ENCODE results near the gene RIGI.
A peak's percentile ranks its signal among the peaks of the same experiment; 100 is the strongest.
"Not testable (repeated sequence)": the region's sequence is repeated elsewhere in the genome, so short reads cannot be mapped to it uniquely, and the experiment has no call there.

Gene RIGI

GRCh38 chr9:32526041-32526706 is at the start of gene RIGI:
Gene RIGI, minus strand, starts transcription at chr9:32526196. Its CDS starts 30 bp downstream, at chr9:32526166.
- peak; percentile 90 for DNase-seq

GRCh38 chr9:32574858-32575257 is 48.9 kb upstream of the RIGI start:
- DNase-seq = no peak

DNA sequence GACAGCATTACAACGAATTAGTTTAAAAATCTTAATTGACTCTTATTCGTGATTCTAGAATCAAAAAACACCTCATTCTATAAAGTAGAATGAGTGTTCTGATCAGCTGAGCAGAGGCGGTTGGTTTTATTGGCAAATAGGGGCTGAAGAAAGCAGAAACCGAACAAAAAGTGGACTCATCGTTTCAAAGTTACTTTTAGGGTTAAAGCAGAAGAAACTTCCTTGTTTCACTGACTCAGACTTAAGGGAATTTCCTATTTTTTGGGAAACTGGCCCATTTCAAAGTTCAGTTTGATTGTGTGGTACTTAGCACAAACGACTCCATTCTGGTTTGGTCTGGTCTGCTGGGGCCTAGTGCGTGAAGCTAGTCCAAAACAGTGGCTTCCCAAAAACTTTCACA is 47.8 kb upstream of the RIGI start:
- DNase-seq = no peak

- peak; percentile 95 for DNase-seq
Measured at GRCh38 chr9:32572900-32573523, 47.0 kb upstream of the RIGI start, which contains the start of gene NDUFB6. Gene NDUFB6, minus strand, starts transcription at chr9:32573159. Its CDS starts 99 bp downstream, at chr9:32573060.

DNA sequence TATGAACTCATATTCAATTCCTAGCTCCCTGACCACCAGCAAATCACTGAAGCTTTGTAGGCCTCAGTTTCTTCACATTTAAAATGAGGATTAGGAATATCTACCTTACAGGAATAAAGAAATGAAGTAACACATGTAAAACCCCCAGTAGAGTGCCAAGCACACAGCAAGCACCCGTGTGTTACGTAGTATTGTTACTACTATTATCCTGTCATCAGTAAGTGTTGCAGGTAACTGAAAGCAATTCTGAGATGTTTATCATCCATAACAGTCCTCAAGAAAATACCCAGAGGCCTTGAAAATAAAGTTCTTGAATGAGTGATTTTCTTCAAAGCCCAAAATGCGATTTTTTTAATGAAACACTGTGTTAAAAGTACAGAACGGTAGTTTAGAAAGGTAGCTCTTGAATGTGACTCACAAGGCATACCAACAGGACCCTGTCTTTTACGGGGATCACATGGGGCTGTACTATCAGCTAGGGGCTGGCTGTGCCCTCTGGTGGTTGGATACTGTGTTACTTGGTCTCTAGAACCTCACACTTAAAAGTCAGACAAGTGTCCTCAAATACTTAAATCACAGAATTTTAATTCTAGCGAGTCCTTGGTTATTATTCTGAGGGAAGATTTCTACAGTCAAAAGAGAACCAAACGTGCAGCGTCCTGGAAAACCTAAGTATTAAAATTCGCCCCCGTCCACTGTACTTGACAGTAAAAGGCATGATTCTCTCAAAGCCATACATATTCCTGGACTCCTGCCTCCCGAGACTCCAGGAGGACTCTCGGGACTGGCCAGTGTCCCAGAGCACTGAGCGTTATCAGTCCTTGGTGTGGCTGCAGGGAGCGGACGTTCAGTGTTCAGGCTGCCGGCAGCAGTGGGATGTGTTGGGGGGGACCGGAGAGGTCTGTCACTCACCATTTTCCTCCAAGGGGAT is 46.2 kb upstream of the RIGI start:
- peak; percentile 87 for DNase-seq

DNA sequence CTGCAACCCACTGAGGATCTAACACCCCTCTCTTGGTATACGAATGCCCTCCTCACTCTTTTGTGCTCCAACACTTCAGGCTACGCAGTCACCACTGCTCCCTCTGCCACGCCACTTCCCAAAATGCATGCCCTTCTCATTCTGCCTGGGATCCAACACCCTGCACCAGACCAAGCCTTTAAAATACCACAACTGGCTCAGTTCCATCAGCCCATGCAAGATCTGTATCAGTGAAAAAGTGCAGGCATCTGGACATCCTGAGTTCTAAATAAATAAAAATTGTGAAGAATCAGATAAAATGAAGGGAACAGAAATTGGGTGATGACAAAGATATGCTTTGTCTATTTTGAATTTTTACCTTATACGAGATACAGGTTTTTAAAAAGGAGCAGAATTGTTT is 44.3 kb upstream of the RIGI start:
- DNase-seq = no peak

DNA sequence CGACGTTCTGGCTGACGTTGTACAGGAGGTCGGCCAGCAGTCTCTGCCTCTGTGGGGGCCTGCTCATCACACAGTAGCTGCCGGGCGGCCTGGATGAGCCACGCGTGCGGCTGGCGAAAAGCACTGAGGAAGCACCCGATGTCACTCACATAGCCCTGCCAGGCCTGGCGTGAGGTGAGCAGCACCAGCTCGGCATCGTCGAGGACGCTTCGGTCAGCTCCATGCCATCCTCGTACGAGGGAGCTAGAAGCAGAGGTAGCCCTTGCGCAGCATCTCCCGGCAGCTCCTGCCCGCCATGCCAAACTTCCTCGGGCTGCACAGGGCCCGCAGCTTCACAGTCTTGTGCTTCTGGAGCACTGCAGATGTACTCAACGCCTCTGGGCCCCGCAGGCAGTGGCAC is 40.8 kb upstream of the RIGI start:
- no peak for DNase-seq

- no peak for DNase-seq
Measured at GRCh38 chr9:32565967-32566366, 40.0 kb upstream of the RIGI start.

DNA sequence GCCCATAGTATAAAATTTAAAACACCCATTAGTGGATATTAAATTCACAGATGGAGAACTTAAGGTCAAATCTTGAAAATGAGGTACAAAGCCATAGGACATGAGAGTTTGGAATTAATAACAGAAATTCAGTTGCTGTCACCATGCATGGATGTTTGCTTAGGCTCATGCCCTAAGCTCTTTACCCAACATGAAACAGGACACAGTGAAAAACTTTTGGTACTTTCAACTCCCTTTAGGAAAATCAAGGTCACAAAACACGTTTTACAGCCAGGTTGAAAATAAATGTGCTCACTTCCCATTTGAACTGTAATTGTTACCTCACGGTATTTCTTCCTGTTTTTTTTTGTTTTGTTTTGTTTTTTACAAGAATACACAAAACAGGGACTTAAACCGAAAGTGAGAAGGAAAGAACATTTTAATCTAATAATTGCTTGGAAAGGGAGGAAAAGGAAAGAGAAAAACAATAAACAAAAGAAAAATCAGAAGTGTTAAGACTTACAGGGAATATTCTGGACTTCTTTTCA is 32.5 kb upstream of the RIGI start:
- DNase-seq = no peak

- no peak for DNase-seq
Measured at GRCh38 chr9:32554591-32554990, 28.6 kb upstream of the RIGI start.

GRCh38 chr9:32554107-32554506 is 28.1 kb upstream of the RIGI start:
- DNase-seq = no peak

- DNase-seq = peak; percentile 92
Measured at GRCh38 chr9:32552172-32552872, 26.3 kb upstream of the RIGI start, which contains the start of the genes SMIM27 and TOPORS. Gene SMIM27, plus strand, starts transcription at chr9:32552327. Its CDS starts 108 bp downstream, at chr9:32552435. Gene TOPORS, minus strand, starts transcription at chr9:32552586. Its CDS starts 150 bp downstream, at chr9:32552436.

- peak; percentile 56 for DNase-seq
Measured at GRCh38 chr9:32551276-32552051, 25.5 kb upstream of the RIGI start.

- peak; percentile 97 for DNase-seq
Measured at GRCh38 chr9:32550562-32551275, 24.7 kb upstream of the RIGI start.

DNA sequence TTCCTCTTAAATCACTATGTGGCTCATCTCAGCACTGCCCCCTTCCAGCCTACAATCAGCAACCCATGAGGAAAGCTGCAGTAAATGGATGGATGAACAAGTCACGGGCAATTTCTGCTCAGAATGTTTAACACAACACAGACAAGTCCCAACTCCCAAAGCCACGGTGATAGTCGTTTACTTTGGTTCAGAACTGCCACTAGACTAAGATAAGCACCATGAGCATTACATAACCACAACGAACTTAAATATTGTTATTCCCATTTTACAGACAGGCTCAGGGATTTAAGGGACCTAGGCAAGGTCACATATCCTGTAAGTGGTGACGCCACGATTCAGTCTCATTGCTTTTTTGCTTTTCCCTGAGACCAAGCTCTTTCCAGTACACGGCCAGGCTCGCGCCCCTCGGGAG is 24.2 kb upstream of the RIGI start:
- peak; percentile 18 for DNase-seq

- not testable (repeated sequence) for DNase-seq
Measured at GRCh38 chr9:32548213-32548612, 22.2 kb upstream of the RIGI start.

GRCh38 chr9:32545884-32546283 is 19.9 kb upstream of the RIGI start:
- no peak for DNase-seq

GRCh38 chr9:32543047-32543446 is 17.1 kb upstream of the RIGI start:
- DNase-seq = no peak

- DNase-seq = no peak
Measured at GRCh38 chr9:32533816-32534215, 7.8 kb upstream of the RIGI start.

DNA sequence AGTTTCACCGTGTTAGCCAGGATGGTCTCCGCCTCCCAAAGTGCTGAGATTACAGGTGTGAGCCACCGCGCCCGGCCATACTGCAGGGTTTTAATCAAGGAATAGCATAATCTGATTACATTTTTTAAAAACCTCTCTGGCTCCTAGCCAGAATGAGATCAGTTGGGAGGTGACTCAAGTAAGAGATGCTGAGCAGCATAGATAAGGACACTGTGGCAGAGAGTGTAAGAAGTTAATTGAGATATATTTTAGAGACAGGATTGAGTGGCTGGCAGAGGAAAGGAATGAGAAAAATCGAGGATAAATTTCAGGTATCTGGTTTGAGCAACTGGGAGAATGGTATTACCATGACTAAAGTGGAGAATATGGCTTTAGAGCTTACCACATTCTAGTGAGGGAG is 7.3 kb upstream of the RIGI start:
- no peak for DNase-seq

DNA sequence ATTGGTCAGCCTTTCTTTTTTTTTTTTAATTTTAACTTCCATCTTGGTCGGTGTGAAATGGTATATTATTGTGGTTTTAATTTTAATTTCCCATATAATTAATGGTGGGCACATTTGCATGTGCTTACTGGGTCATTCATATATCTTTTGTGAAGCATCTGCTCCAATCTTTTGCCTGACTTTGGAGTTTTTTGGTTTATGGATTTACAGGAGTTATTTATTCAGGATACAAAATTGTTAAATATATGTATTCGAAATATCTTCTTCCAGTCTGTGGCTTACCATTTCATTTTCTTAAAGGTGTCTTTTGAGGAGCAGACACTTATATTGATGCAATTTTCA is 682 bp upstream of the RIGI start:
- DNase-seq = no peak
